GM23248 (cell line): ENCODE results near the gene TIMP3. TPM values are rescaled to one million over a fixed set of nuclear protein-coding genes. Genes with fewer than 3 reads are reported as not detected.

Experiments
- DNase-seq: peaks from one replicate; pipeline ENCODE4 v3.0.0-alpha.2; 2015
- H2AFZ ChIP-seq: fragments of 200-600 bp; sonication (generic); 2 replicates; pipeline ENCODE4 v1.6.1; 2016; ENCODE audit warnings: antibody characterized with exemption
- H3F3A ChIP-seq: fragments of 200-600 bp; sonication (generic); 2 replicates; pipeline ENCODE4 v1.6.1; 2016; ENCODE audit warnings: mild to moderate bottlenecking, antibody characterized with exemption, mixed run types; ENCODE audit not compliant: insufficient read depth
- H3K27ac ChIP-seq: fragments of 200-600 bp; sonication (generic); 2 replicates; pipeline ENCODE4 v1.5.1; 2016; ENCODE audit warnings: mild to moderate bottlenecking
- H3K27me3 ChIP-seq: fragments of 200-600 bp; sonication (generic); replicated peaks from 2 replicates; pipeline ENCODE4 v1.6.1; 2016; ENCODE audit warnings: mild to moderate bottlenecking; ENCODE audit not compliant: insufficient read depth
- H3K36me3 ChIP-seq: fragments of 200-600 bp; sonication (generic); 2 replicates; pipeline ENCODE4 v1.6.1; 2016; ENCODE audit warnings: low read depth, mild to moderate bottlenecking
- H3K4me1 ChIP-seq: fragments of 200-600 bp; sonication (generic); 2 replicates; pipeline ENCODE4 v1.6.1; 2016; ENCODE audit warnings: mild to moderate bottlenecking; ENCODE audit not compliant: insufficient read depth
- H3K4me2 ChIP-seq: fragments of 200-600 bp; sonication (generic); one replicate; pipeline ENCODE4 v1.6.1; 2016; ENCODE audit warnings: mild to moderate bottlenecking; ENCODE audit not compliant: unreplicated experiment
- H3K4me3 ChIP-seq: fragments of 200-600 bp; sonication (generic); 2 replicates; pipeline ENCODE4 v1.5.1; 2016; ENCODE audit warnings: mild to moderate bottlenecking
- H3K79me2 ChIP-seq: fragments of 200-600 bp; sonication (generic); 2 replicates; pipeline ENCODE4 v1.6.1; 2016; ENCODE audit warnings: mild to moderate bottlenecking; ENCODE audit not compliant: insufficient read depth
- H3K9ac ChIP-seq: fragments of 200-600 bp; sonication (generic); 2 replicates; pipeline ENCODE4 v1.6.1; 2016; ENCODE audit warnings: mild to moderate bottlenecking
- H3K9me2 ChIP-seq: fragments of 200-600 bp; sonication (generic); 2 replicates; pipeline ENCODE4 v1.6.1; 2016; ENCODE audit warnings: mixed run types, mild to moderate bottlenecking, moderate library complexity; ENCODE audit not compliant: insufficient read depth
- H3K9me3 ChIP-seq: fragments of 200-600 bp; sonication (generic); one replicate; pipeline ENCODE4 v1.6.1; 2017; ENCODE audit warnings: low read depth
- H4K20me1 ChIP-seq: fragments of 200-600 bp; sonication (generic); 2 replicates; pipeline ENCODE4 v1.6.0; 2016; ENCODE audit not compliant: insufficient read depth
- EZH2 ChIP-seq: fragments of 200-600 bp; sonication (generic); IDR thresholded peaks from 2 replicates; pipeline ENCODE4 v1.6.1; 2018; ENCODE audit warnings: antibody characterized with exemption, mild to moderate bottlenecking; ENCODE audit not compliant: insufficient read depth, poor library complexity, severe bottlenecking
- EZH2phosphoT487 ChIP-seq: fragments of 200-600 bp; sonication (generic); IDR thresholded peaks from 2 replicates; pipeline ENCODE4 v1.6.1; 2018; ENCODE audit warnings: antibody characterized with exemption, moderate library complexity, mild to moderate bottlenecking, low read depth; ENCODE audit not compliant: insufficient read depth
- WGBS, 2 experiments: methylation state at CpG; one replicate each; pipeline ENCODE4 v1.1.6; 2015 to 2017; ENCODE audit warnings: low lambda C conversion rate in 2 of 2, low coverage in 1 of 2; ENCODE audit errors: missing lambda C conversion rate in 2 of 2; 5-methylcytosine and 5-hydroxymethylcytosine counted together
- in situ Hi-C: fragments of 300-500 bp; cut with MboI; formaldehyde crosslinking; loops from 2 replicates; pipeline ENCODE4 v1.15.0; 2020
- polyA plus RNA-seq: library from polyadenylated mRNA; unstranded; fragments of >200 nt; fragmentation: Nextera tagmentation; extraction: Ambion mirVana; gene quantifications from 2 replicates; pipeline ENCODE4 v1.2.1, GENCODE V29; 2016
- total RNA-seq: library from RNA; depleted of rRNA; stranded (reverse); fragments of >200 nt; shearing (Covaris generic); gene quantifications from 2 replicates; pipeline ENCODE4 v1.2.3, GENCODE V29; 2014

TIMP3 gene
- total and polyA plus RNA-seq, 2 experiments from 2014 or later, result 1,254 to 1,465 TPM

GRCh38 chr22:32788904-32789624, 12.4 kb upstream of the TIMP3 start:
- Histone ChIP-seq H3K4me3 (no peak overlapping the region), H3K27ac (peak overlapping the region; percentile 87), H3K4me2 (peak overlapping the region; percentile 48), H3K9me3 (no peaks in the 10 kb centered on the region), H3K9ac (peak overlapping the region; percentile 59), H4K20me1 (no peaks in the 10 kb centered on the region), H3K79me2 (no peaks in the 10 kb centered on the region), H3K36me3 (no peaks in the 10 kb centered on the region), H3K27me3 (no peaks in the 10 kb centered on the region), H3F3A (peaks cover 18% of the 10 kb centered on the region; the same call in 1 of the 2 replicates), H3K4me1 (peaks cover 16% of the 10 kb centered on the region), H3K9me2 (no peaks in the 10 kb centered on the region), H2AFZ (peak overlapping the region; percentile 74)
- WGBS, 2 experiments, result 32 to 41% methylated on average over 6 of the region's 6 CpGs
- TF ChIP-seq EZH2phosphoT487 (no peak), EZH2 (no peak)
- peak; percentile 74 for DNase-seq
- in situ Hi-C loops, result no loop called here

- H3K27ac ChIP-seq, result peak overlapping the region; percentile 87
These were observed 11.5 kb upstream of the TIMP3 start for GRCh38 chr22:32789797-32790620.

GRCh38 chr22:32791056-32791455, 10.4 kb upstream of the TIMP3 start:
- in situ Hi-C loops, result no loop called here
- no peak for DNase-seq

More at GRCh38 chr22:32789797-32790620, 11.5 kb upstream of the TIMP3 start:
- Histone ChIP-seq H3K9me3 (no peaks in the 10 kb centered on the region), H3K4me2 (peak overlapping the region; percentile 48), H3K4me1 (peaks cover 21% of the 10 kb centered on the region), H3K36me3 (no peaks in the 10 kb centered on the region), H3K9ac (no peak overlapping the region), H2AFZ (peak overlapping the region; percentile 74), H3K9me2 (no peaks in the 10 kb centered on the region), H3K79me2 (no peaks in the 10 kb centered on the region), H3K27me3 (no peaks in the 10 kb centered on the region), H3K4me3 (no peak overlapping the region), H3F3A (peaks cover 21% of the 10 kb centered on the region), H4K20me1 (no peaks in the 10 kb centered on the region)
- TF ChIP-seq EZH2phosphoT487 (no peak), EZH2 (no peak)
- DNase-seq, result peak; percentile 19
- 88 to 89% methylated on average over 9 of the region's 9 CpGs for WGBS, 2 experiments
- in situ Hi-C loops, result no loop called here

GRCh38 chr22:32791485-32791884, 10.0 kb upstream of the TIMP3 start:
- no peak overlapping the region for H3K4me2 ChIP-seq
- H3K9ac ChIP-seq, result no peak overlapping the region
- in situ Hi-C loops, result no loop called here
- H3K9me3 ChIP-seq, result no peaks in the 10 kb centered on the region
- H3F3A ChIP-seq, result peaks cover 29% of the 10 kb centered on the region
- H3K9me2 ChIP-seq, result no peaks in the 10 kb centered on the region
- H3K4me1 ChIP-seq, result peaks cover 35% of the 10 kb centered on the region
- no peaks in the 10 kb centered on the region for H3K79me2 ChIP-seq
- no peak overlapping the region for H2AFZ ChIP-seq
- no peaks in the 10 kb centered on the region for H4K20me1 ChIP-seq
- no peak overlapping the region for H3K27ac ChIP-seq
- H3K4me3 ChIP-seq, result no peak overlapping the region
- TF ChIP-seq EZH2 (no peak), EZH2phosphoT487 (no peak)
- no peaks in the 10 kb centered on the region for H3K36me3 ChIP-seq
- 98% methylated on average over 7 of the region's 7 CpGs for WGBS, 2 experiments
- no peak for DNase-seq
- H3K27me3 ChIP-seq, result no peaks in the 10 kb centered on the region

More at GRCh38 chr22:32791056-32791455, 10.4 kb upstream of the TIMP3 start:
- H3K9me3 ChIP-seq, result no peaks in the 10 kb centered on the region
- WGBS, 2 experiments, result 93 to 95% methylated on average over 6 of the region's 6 CpGs
- no peaks in the 10 kb centered on the region for H3K9me2 ChIP-seq
- H3F3A ChIP-seq, result peaks cover 27% of the 10 kb centered on the region
- TF ChIP-seq EZH2 (no peak), EZH2phosphoT487 (no peak)
- H3K79me2 ChIP-seq, result no peaks in the 10 kb centered on the region
- no peak overlapping the region for H2AFZ ChIP-seq
- H3K4me3 ChIP-seq, result no peak overlapping the region
- H3K27me3 ChIP-seq, result no peaks in the 10 kb centered on the region
- H3K4me2 ChIP-seq, result no peak overlapping the region
- H4K20me1 ChIP-seq, result no peaks in the 10 kb centered on the region
- H3K4me1 ChIP-seq, result peaks cover 30% of the 10 kb centered on the region
- no peak overlapping the region for H3K27ac ChIP-seq
- H3K9ac ChIP-seq, result no peak overlapping the region
- no peaks in the 10 kb centered on the region for H3K36me3 ChIP-seq
